ENCODE measurements around the gene LRRN4CL.
"Not testable (repeated sequence)": the region's sequence is repeated elsewhere in the genome, so short reads cannot be mapped to it uniquely, and the experiment has no call there.

Gene LRRN4CL

GRCh38 chr11:62689421-62690183 lies at the start of gene LRRN4CL:
Gene LRRN4CL (minus strand): TSS chr11:62689530. CDS start chr11:62688508, 1,022 bp downstream.
- peak; percentile 65 for DNase-seq

GRCh38 chr11:62737196-62737595 lies 47.9 kb upstream of the LRRN4CL start:
- no peak for DNase-seq

GRCh38 chr11:62732830-62733229 lies 43.5 kb upstream of the LRRN4CL start:
- no peak for DNase-seq

- not testable (repeated sequence) for DNase-seq
These were observed 40.7 kb upstream of the LRRN4CL start for GRCh38 chr11:62730076-62730475.

- DNase-seq: peak; percentile 96
These were observed 39.0 kb upstream of the LRRN4CL start, which contains the start of gene TTC9C for GRCh38 chr11:62728171-62728988. Gene TTC9C (plus strand): TSS chr11:62728486. CDS start chr11:62728849, 363 bp downstream.

- peak; percentile 100 for DNase-seq
These were observed 38.5 kb upstream of the LRRN4CL start for GRCh38 chr11:62727872-62728170.

GRCh38 chr11:62727165-62727871 lies 38.0 kb upstream of the LRRN4CL start, which contains the start of gene HNRNPUL2:
Gene HNRNPUL2 (minus strand): TSS chr11:62727457. CDS start chr11:62727156, 301 bp downstream.
- peak; percentile 99 for DNase-seq

GRCh38 chr11:62726915-62727164 lies 37.5 kb upstream of the LRRN4CL start:
- no peak for DNase-seq

- peak; percentile 29 for DNase-seq
These were observed 37.0 kb upstream of the LRRN4CL start for GRCh38 chr11:62726156-62726914.

- no peak for DNase-seq
These were observed 36.3 kb upstream of the LRRN4CL start for GRCh38 chr11:62725646-62726045.

- no peak for DNase-seq
These were observed 34.8 kb upstream of the LRRN4CL start for GRCh38 chr11:62724171-62724570.

GRCh38 chr11:62721994-62722393 lies 32.7 kb upstream of the LRRN4CL start:
- no peak for DNase-seq

GRCh38 chr11:62719302-62719978 lies 30.1 kb upstream of the LRRN4CL start:
- no peak for DNase-seq

GRCh38 chr11:62716816-62717215 lies 27.5 kb upstream of the LRRN4CL start:
- DNase-seq: no peak

GRCh38 chr11:62716206-62716605 lies 26.9 kb upstream of the LRRN4CL start:
- DNase-seq: no peak

GRCh38 chr11:62715150-62716130 lies 26.1 kb upstream of the LRRN4CL start:
- DNase-seq: no peak

- DNase-seq: no peak
These were observed 24.0 kb upstream of the LRRN4CL start for GRCh38 chr11:62713343-62713742.

GRCh38 chr11:62712861-62713260 lies 23.5 kb upstream of the LRRN4CL start:
- no peak for DNase-seq

GRCh38 chr11:62712276-62712812 lies 23.0 kb upstream of the LRRN4CL start:
- no peak for DNase-seq

GRCh38 chr11:62710001-62710345 lies 20.6 kb upstream of the LRRN4CL start:
- DNase-seq: no peak

All from eye (tissue), 1 donor.